Liver (tissue), 3 donors: ENCODE measurements around the gene MTRR.

Experiments used
- CTCF ChIP-seq: fragments of 150-350 bp; IDR thresholded peaks from 2 replicates; pipeline ENCODE4 v1.5.1; 2017; ENCODE audit warnings: improper control_type of control experiment, low read depth, low read length; ENCODE audit not compliant: missing input control
- GABPA ChIP-seq, 2 donors: IDR thresholded peaks in 1 of 2; conservative IDR thresholded peaks in 1 of 2; 2 replicates each; pipeline ENCODE4 v1.6.1; 2016; ENCODE audit warnings: antibody characterized with exemption in 2 of 2, mild to moderate bottlenecking in 1 of 2, moderate library complexity in 1 of 2
- MAX ChIP-seq: IDR thresholded peaks from 2 replicates; pipeline ENCODE4 v1.6.1; 2016; ENCODE audit warnings: antibody characterized with exemption
- RAD21 ChIP-seq, 2 donors: IDR thresholded peaks; 2 replicates each; pipeline ENCODE4 v1.6.1; 2016; ENCODE audit warnings: antibody characterized with exemption in 2 of 2, mild to moderate bottlenecking in 2 of 2
- REST ChIP-seq: IDR thresholded peaks from 2 replicates; pipeline ENCODE4 v1.6.1; 2016; ENCODE audit warnings: antibody characterized with exemption, mild to moderate bottlenecking
- TAF1 ChIP-seq: conservative IDR thresholded peaks from 2 replicates; pipeline ENCODE4 v1.6.1; 2016; ENCODE audit warnings: antibody characterized with exemption, mild to moderate bottlenecking
- ZBTB33 ChIP-seq: IDR thresholded peaks from 2 replicates; pipeline ENCODE4 v1.6.1; 2016; ENCODE audit warnings: antibody characterized with exemption
- donor health status: healthy.
- donor health status: healthy.

GRCh38 chr5:7842531-7842930 lies 26.4 kb upstream of the MTRR start:
- TF ChIP-seq TAF1 (no peak), CTCF (no peak), GABPA (IDR thresholded peaks at IDR 0.05 in 1 of 2, conservative IDR thresholded peaks at IDR 0.05 in 1 of 2) (no peak), ZBTB33 (no peak), MAX (no peak), RAD21 (IDR thresholded peaks at IDR 0.05) (no peak), REST (no peak)
